ENCODE results near the gene CAT.

CAT gene

GRCh38 chr11:34492806-34493414 is 54.2 kb downstream of the CAT start:
- H3K4me1 ChIP-seq (ENCODE audit: control insufficient read depth, insufficient read depth, low read length): no peaks in the 10 kb centered on the region
- H3K4me3 ChIP-seq (ENCODE audit: insufficient read depth, low read depth, low read length): no peak overlapping the region
- H3K27ac ChIP-seq (ENCODE audit: insufficient read depth, low read depth, low read length, poor library complexity, severe bottlenecking): no peak overlapping the region
- no peaks in the 10 kb centered on the region for H3K27me3 ChIP-seq (ENCODE audit: control insufficient read depth, insufficient read depth, low read length, poor library complexity, severe bottlenecking)
- H3K9me3 ChIP-seq (ENCODE audit: control insufficient read depth, low read length): no peaks in the 10 kb centered on the region
- H3K36me3 ChIP-seq (ENCODE audit: control insufficient read depth, insufficient read depth, low read length): no peaks in the 10 kb centered on the region
- WGBS, 2 experiments: 60 to 65% methylated on average over 8 of the region's 8 CpGs

GRCh38 chr11:34493468-34493867 is 54.7 kb downstream of the CAT start:
- no peaks in the 10 kb centered on the region for H3K4me1 ChIP-seq (ENCODE audit: control insufficient read depth, insufficient read depth, low read length)
- 95% methylated on average over 8 of the region's 8 CpGs for WGBS, 2 experiments
- no peaks in the 10 kb centered on the region for H3K9me3 ChIP-seq (ENCODE audit: control insufficient read depth, low read length)
- H3K27ac ChIP-seq (ENCODE audit: insufficient read depth, low read depth, low read length, poor library complexity, severe bottlenecking): no peak overlapping the region
- H3K27me3 ChIP-seq (ENCODE audit: control insufficient read depth, insufficient read depth, low read length, poor library complexity, severe bottlenecking): no peaks in the 10 kb centered on the region
- H3K36me3 ChIP-seq (ENCODE audit: control insufficient read depth, insufficient read depth, low read length): no peaks in the 10 kb centered on the region
- H3K4me3 ChIP-seq (ENCODE audit: insufficient read depth, low read depth, low read length): no peak overlapping the region

- WGBS, 2 experiments: 79 to 80% methylated on average over 4 of the region's 4 CpGs
These were observed 55.3 kb downstream of the CAT start for GRCh38 chr11:34493926-34494595.

GRCh38 chr11:34495239-34495723 is 56.5 kb downstream of the CAT start:
- Histone ChIP-seq H3K4me3 (ENCODE audit: insufficient read depth, low read depth, low read length) (no peak overlapping the region), H3K27ac (ENCODE audit: insufficient read depth, low read depth, low read length, poor library complexity, severe bottlenecking) (no peak overlapping the region), H3K4me1 (ENCODE audit: control insufficient read depth, insufficient read depth, low read length) (no peaks in the 10 kb centered on the region), H3K27me3 (ENCODE audit: control insufficient read depth, insufficient read depth, low read length, poor library complexity, severe bottlenecking) (no peaks in the 10 kb centered on the region), H3K36me3 (ENCODE audit: control insufficient read depth, insufficient read depth, low read length) (no peaks in the 10 kb centered on the region), H3K9me3 (ENCODE audit: control insufficient read depth, low read length) (no peaks in the 10 kb centered on the region)
- whole genome bisulfite sequencing, 2 experiments: 93 to 95% methylated on average over 11 of the region's 12 CpGs

More at GRCh38 chr11:34493926-34494595, 55.3 kb downstream of the CAT start:
- H3K4me1 ChIP-seq (ENCODE audit: control insufficient read depth, insufficient read depth, low read length): no peaks in the 10 kb centered on the region
- no peak overlapping the region for H3K4me3 ChIP-seq (ENCODE audit: insufficient read depth, low read depth, low read length)
- no peak overlapping the region for H3K27ac ChIP-seq (ENCODE audit: insufficient read depth, low read depth, low read length, poor library complexity, severe bottlenecking)
- no peaks in the 10 kb centered on the region for H3K36me3 ChIP-seq (ENCODE audit: control insufficient read depth, insufficient read depth, low read length)
- no peaks in the 10 kb centered on the region for H3K27me3 ChIP-seq (ENCODE audit: control insufficient read depth, insufficient read depth, low read length, poor library complexity, severe bottlenecking)
- no peaks in the 10 kb centered on the region for H3K9me3 ChIP-seq (ENCODE audit: control insufficient read depth, low read length)

GRCh38 chr11:34495724-34496377 is 57.1 kb downstream of the CAT start:
- Histone ChIP-seq H3K36me3 (ENCODE audit: control insufficient read depth, insufficient read depth, low read length) (no peaks in the 10 kb centered on the region), H3K4me3 (ENCODE audit: insufficient read depth, low read depth, low read length) (no peak overlapping the region), H3K9me3 (ENCODE audit: control insufficient read depth, low read length) (no peaks in the 10 kb centered on the region), H3K27ac (ENCODE audit: insufficient read depth, low read depth, low read length, poor library complexity, severe bottlenecking) (no peak overlapping the region), H3K4me1 (ENCODE audit: control insufficient read depth, insufficient read depth, low read length) (no peaks in the 10 kb centered on the region), H3K27me3 (ENCODE audit: control insufficient read depth, insufficient read depth, low read length, poor library complexity, severe bottlenecking) (no peaks in the 10 kb centered on the region)
- WGBS, 2 experiments: 89% methylated on average over 26 of the region's 26 CpGs

- H3K36me3 ChIP-seq (ENCODE audit: control insufficient read depth, insufficient read depth, low read length): no peaks in the 10 kb centered on the region
- H3K27ac ChIP-seq (ENCODE audit: insufficient read depth, low read depth, low read length, poor library complexity, severe bottlenecking): no peak overlapping the region
These were observed 61.2 kb downstream of the CAT start for GRCh38 chr11:34499719-34500500.

GRCh38 chr11:34501500-34501899 is 62.8 kb downstream of the CAT start:
- H3K4me1 ChIP-seq (ENCODE audit: control insufficient read depth, insufficient read depth, low read length): peaks cover 6% of the 10 kb centered on the region
- no peaks in the 10 kb centered on the region for H3K9me3 ChIP-seq (ENCODE audit: control insufficient read depth, low read length)
- H3K27ac ChIP-seq (ENCODE audit: insufficient read depth, low read depth, low read length, poor library complexity, severe bottlenecking): no peak overlapping the region
- no peaks in the 10 kb centered on the region for H3K27me3 ChIP-seq (ENCODE audit: control insufficient read depth, insufficient read depth, low read length, poor library complexity, severe bottlenecking)
- H3K4me3 ChIP-seq (ENCODE audit: insufficient read depth, low read depth, low read length): no peak overlapping the region
- no peaks in the 10 kb centered on the region for H3K36me3 ChIP-seq (ENCODE audit: control insufficient read depth, insufficient read depth, low read length)
- WGBS, 2 experiments: 83 to 87% methylated on average over 4 of the region's 4 CpGs

More at GRCh38 chr11:34499719-34500500, 61.2 kb downstream of the CAT start:
- Histone ChIP-seq H3K4me1 (ENCODE audit: control insufficient read depth, insufficient read depth, low read length) (peaks cover 6% of the 10 kb centered on the region), H3K4me3 (ENCODE audit: insufficient read depth, low read depth, low read length) (no peak overlapping the region), H3K27me3 (ENCODE audit: control insufficient read depth, insufficient read depth, low read length, poor library complexity, severe bottlenecking) (no peaks in the 10 kb centered on the region), H3K9me3 (ENCODE audit: control insufficient read depth, low read length) (no peaks in the 10 kb centered on the region)
- 89 to 92% methylated on average over 3 of the region's 3 CpGs for WGBS, 2 experiments

GRCh38 chr11:34501949-34502348 is 63.2 kb downstream of the CAT start:
- WGBS, 2 experiments: 59 to 66% methylated on average over 2 of the region's 2 CpGs
- Histone ChIP-seq H3K4me1 (ENCODE audit: control insufficient read depth, insufficient read depth, low read length) (peaks cover 6% of the 10 kb centered on the region), H3K27ac (ENCODE audit: insufficient read depth, low read depth, low read length, poor library complexity, severe bottlenecking) (no peak overlapping the region), H3K36me3 (ENCODE audit: control insufficient read depth, insufficient read depth, low read length) (no peaks in the 10 kb centered on the region), H3K4me3 (ENCODE audit: insufficient read depth, low read depth, low read length) (no peak overlapping the region), H3K27me3 (ENCODE audit: control insufficient read depth, insufficient read depth, low read length, poor library complexity, severe bottlenecking) (no peaks in the 10 kb centered on the region), H3K9me3 (ENCODE audit: control insufficient read depth, low read length) (no peaks in the 10 kb centered on the region)

- no peaks in the 10 kb centered on the region for H3K27me3 ChIP-seq (ENCODE audit: control insufficient read depth, insufficient read depth, low read length, poor library complexity, severe bottlenecking)
- no peaks in the 10 kb centered on the region for H3K9me3 ChIP-seq (ENCODE audit: control insufficient read depth, low read length)
- 94 to 95% methylated on average over 3 of the region's 3 CpGs for WGBS, 2 experiments
- H3K4me1 ChIP-seq (ENCODE audit: control insufficient read depth, insufficient read depth, low read length): peaks cover 6% of the 10 kb centered on the region
- no peak overlapping the region for H3K4me3 ChIP-seq (ENCODE audit: insufficient read depth, low read depth, low read length)
- no peak overlapping the region for H3K27ac ChIP-seq (ENCODE audit: insufficient read depth, low read depth, low read length, poor library complexity, severe bottlenecking)
- H3K36me3 ChIP-seq (ENCODE audit: control insufficient read depth, insufficient read depth, low read length): no peaks in the 10 kb centered on the region
These were observed 64.2 kb downstream of the CAT start for GRCh38 chr11:34502949-34503348.

- 90 to 99% methylated on average over 3 to 5 of the region's 5 CpGs for WGBS, 2 experiments
- no peaks in the 10 kb centered on the region for H3K9me3 ChIP-seq (ENCODE audit: control insufficient read depth, low read length)
- no peaks in the 10 kb centered on the region for H3K36me3 ChIP-seq (ENCODE audit: control insufficient read depth, insufficient read depth, low read length)
- no peak overlapping the region for H3K4me3 ChIP-seq (ENCODE audit: insufficient read depth, low read depth, low read length)
- H3K27ac ChIP-seq (ENCODE audit: insufficient read depth, low read depth, low read length, poor library complexity, severe bottlenecking): no peak overlapping the region
- H3K4me1 ChIP-seq (ENCODE audit: control insufficient read depth, insufficient read depth, low read length): peaks cover 6% of the 10 kb centered on the region
- H3K27me3 ChIP-seq (ENCODE audit: control insufficient read depth, insufficient read depth, low read length, poor library complexity, severe bottlenecking): no peaks in the 10 kb centered on the region
These were observed 67.1 kb downstream of the CAT start for GRCh38 chr11:34505874-34506273.

All from ectodermal cell (in vitro differentiated cells).